Mammary epithelial cell (primary cell): ENCODE results near the gene GID8.

Source experiments
- CTCF ChIP-seq, 2 donors: IDR thresholded peaks in 1 of 2; conservative IDR thresholded peaks in 1 of 2; 2 replicates each; pipeline ENCODE4 v1.5.1; 2011 to 2012; ENCODE audit warnings: inconsistent platforms in 2 of 2, low read length in 2 of 2, mild to moderate bottlenecking in 2 of 2, control low read depth in 1 of 2, low read depth in 1 of 2; ENCODE audit not compliant: insufficient read depth in 1 of 2; ENCODE audit errors: extremely low read depth in 1 of 2
- EZH2 ChIP-seq: IDR thresholded peaks from 2 replicates; pipeline ENCODE4 v1.6.1; 2012; ENCODE audit warnings: low read length, inconsistent platforms, borderline replicate concordance

- TF ChIP-seq CTCF (conservative IDR thresholded peaks at IDR 0.05 in 1 of 2, IDR thresholded peaks at IDR 0.05 in 1 of 2; ENCODE audit: extremely low read depth in 1 of 2, insufficient read depth in 1 of 2, low read depth in 1 of 2, low read length in 2 of 2) (no peak), EZH2 (no peak)
Observed at GRCh38 chr20:62980380-62980960, 42.5 kb downstream of the GID8 start.
